ENCODE results near the gene TSPAN9. TPM values are rescaled to one million over a fixed set of nuclear protein-coding genes. Genes with fewer than 3 reads are reported as not detected.

TSPAN9 gene
- polyA plus RNA-seq, 3 donors = 10.5 to 29.7 (median 25.6) TPM

DNA sequence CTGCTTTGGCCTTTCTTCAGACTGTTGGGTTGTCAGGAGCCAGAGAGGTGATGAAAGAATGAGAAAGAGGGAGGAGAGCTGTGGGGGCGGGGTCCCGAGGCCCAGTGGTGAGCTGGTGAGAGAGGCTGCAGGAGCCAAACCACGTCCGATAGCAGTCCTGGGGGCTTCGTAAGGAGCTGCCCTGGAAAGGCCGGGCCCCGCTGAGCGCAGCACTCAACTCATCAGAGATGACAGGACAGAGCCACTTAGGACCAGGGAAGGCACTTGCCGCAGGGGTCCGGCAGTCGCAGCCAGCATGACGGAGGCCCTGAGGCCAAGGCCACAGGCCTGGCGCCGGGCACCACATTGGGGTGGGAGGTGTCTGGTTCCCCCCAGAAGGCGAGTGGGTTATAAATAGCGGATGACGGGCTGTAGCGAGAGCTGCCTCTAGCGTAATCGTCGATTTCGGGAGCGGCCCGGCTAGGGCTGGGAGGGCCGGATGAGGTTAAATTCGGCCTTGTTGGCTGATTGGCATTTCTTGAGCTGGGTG is 179.0 kb downstream of the TSPAN9 start:
- WGBS, 3 donors = 94 to 96% (median 95%) methylated on average over 26 of the region's 26 CpGs
- H3K27ac ChIP-seq (ENCODE audit: low read depth, low read length) = no peak overlapping the region

DNA sequence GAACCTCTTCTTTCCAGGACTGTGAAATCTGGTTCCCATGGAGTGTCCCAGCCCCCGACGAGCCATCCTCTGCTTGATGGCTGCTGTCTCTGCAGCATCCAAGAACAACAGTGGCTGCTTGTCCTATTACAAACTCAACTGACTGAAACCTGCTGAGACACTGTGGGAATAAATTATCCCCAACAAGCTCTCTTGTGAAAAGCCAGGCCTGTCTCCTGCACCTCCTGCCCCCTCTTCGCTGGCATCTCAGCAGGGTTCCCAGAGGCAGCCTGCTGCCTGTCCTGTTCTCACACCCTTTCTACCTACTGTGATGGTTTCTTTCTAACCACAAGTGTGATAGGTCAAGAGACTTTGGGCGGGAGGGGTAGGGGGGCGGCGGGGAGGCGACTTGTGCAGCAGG is 180.2 kb downstream of the TSPAN9 start:
- WGBS, 3 donors = 81 to 93% (median 86%) methylated on average over 7 of the region's 7 CpGs
- no peak overlapping the region for H3K27ac ChIP-seq (ENCODE audit: low read depth, low read length)

DNA sequence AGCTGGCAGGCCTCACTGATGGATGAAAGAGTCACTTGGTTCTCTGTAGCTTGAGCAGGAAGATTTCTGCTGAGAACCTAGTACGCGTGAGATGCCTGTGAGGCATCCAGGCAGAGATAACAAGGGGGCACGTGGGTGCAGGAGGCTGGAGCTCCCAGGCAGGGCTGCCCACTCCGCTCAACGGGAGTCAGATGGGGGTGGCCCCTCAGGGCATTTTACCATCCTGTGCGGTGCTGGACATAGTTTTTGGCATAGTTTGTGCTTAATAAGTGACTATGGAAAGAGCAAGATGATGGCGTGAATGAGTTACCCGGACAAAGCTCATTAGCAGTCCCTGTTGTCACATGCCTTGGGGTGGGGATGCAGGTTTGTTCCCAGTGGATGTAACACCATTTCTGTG is 182.8 kb downstream of the TSPAN9 start:
- WGBS, 3 donors = 73 to 93% (median 91%) methylated on average over 8 of the region's 8 CpGs
- no peak overlapping the region for H3K27ac ChIP-seq (ENCODE audit: low read depth, low read length)

DNA sequence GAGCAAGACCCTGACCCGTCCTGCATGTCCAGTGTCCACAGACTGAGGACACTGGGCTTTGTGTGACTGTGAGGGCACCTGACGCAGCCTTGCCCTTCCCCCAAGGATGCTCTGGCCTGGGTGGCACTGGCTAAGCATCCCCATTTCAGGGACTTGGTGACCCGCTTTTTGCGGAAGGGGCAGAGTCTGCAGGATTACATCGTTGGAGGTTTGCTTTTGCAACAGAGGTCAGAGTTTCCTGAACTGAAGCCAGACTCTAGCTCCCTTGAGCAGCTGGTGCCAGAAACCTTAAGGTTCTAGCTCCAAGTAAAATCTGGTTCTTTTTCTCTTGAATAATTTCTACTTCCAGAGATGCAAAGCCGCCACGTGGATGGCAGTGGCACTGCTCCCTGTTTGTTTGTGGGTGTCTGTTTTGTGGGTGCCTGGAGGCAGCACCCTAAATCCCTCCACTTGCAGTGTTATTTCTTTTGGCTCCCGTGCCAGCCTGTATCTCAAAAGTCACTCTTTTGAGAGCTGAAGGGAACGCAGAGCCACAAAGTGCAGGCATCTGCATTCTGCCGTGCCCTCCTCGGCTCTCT is 184.7 kb downstream of the TSPAN9 start:
- WGBS, 3 donors = 57 to 75% (median 60%) methylated on average over 11 of the region's 11 CpGs
- H3K27ac ChIP-seq (ENCODE audit: low read depth, low read length) = no peak overlapping the region

DNA sequence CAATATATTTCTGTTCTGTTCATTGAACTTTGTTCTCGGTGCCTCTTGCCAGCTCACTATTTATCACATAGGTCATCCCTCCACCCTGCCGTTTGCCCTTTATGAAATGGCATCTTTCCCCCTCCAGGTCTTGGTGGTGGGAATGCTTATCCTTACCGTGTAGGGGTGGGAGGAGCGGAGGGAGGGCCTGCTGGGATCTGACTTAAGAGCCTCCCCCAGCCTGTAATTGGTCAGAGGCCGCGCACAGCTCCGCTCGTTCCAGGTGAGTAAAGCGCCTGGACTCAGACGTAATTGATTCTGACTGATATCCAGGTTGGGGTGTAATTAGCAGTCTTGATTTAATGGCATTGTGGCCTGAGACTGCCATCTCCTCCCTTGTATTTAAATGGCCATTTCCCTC is 185.3 kb downstream of the TSPAN9 start:
- WGBS, 3 donors = 75 to 82% (median 80%) methylated on average over 10 of the region's 10 CpGs
- no peak overlapping the region for H3K27ac ChIP-seq (ENCODE audit: low read depth, low read length)

DNA sequence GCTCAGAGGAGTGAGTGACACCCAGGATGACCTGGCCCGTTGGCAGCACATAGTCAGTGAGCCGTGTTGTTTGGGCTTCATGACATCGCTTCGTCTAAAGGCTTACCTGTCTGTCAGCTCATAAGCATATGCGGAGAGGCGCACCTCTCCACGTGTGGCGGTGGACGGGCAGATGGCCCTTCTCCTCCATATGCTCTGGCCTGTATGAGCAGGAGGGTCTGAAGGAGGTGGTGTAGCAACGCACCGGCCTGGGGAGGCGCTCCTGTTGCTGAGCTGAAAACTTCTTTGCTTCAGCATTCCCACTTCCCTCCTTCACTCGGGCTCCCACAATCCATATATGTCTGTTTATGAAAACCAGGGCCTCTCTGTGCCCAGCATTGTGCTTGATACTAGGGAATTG is 186.1 kb downstream of the TSPAN9 start:
- H3K27ac ChIP-seq (ENCODE audit: low read depth, low read length) = no peak overlapping the region
- WGBS, 3 donors = 90 to 95% (median 94%) methylated on average over 13 of the region's 13 CpGs

DNA sequence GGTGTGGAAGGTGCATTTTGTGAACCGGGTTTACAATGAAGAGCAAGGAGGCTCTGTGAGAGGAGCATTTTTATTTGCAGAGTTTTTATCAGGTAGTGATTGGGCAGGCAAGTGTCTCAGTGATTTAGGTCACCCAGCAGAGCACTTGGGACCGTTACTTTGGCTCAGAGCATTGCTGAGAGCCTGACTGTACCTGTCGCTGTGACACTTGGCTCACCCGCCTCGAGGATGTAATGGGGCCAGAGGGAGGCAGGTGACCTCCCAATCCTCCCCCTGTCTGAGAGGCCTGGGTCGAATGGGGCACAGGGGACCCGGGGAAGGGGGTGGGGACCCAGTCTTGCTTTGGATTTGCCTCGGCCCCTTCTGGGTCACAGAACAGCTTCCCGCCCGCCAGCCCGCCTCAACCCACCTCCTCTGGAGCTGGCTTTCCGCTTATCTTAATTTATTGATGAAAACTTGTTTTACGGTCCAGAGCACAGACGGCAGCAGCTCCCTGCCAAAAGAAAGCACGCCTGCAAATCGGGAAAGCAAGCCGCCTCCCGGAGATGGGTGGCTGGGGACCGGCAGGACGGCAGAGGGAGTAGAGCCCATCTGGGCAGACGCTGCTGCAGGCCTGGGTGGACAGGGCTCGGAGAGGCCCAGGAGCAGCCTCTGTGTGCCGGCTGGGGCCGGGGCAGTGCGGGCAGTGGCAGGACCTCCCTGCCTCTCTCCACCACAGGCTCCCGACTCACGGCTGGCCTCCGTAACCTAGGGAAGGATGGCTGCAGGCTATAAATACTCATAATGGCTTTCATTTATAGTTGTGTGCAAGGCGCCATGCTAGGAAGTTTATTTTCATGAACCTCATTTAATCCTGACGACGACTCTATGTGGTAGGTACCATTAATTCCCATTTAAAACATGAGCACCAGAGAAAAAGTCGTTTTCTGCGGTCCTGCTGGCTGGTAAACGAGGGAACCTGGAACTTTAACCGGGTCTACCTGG is 187.1 kb downstream of the TSPAN9 start:
- WGBS, 3 donors = 76 to 85% (median 80%) methylated on average over 35 of the region's 35 CpGs
- no peak overlapping the region for H3K27ac ChIP-seq (ENCODE audit: low read depth, low read length)

DNA sequence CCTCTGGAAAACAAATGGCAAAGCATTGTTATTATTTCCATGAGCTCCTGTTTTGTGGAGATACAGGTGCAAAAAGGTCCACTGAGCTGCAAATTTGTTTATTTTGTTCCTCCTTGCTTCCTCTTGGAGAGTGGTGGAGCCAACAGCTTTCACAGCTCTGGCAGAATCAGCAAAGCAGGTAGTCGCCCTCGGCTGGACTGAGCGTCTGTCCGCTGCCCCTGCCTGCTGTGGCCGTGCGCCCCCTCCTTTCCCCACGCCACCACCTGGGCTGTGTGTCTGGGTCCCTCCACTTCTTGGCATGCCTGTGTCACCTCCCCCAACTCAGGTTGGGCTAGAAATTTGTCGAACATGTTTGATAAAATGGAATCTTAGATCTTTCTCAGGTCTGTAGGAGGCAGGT is 188.2 kb downstream of the TSPAN9 start:
- WGBS, 3 donors = 92 to 95% (median 93%) methylated on average over 8 of the region's 8 CpGs
- H3K27ac ChIP-seq (ENCODE audit: low read depth, low read length) = no peak overlapping the region

DNA sequence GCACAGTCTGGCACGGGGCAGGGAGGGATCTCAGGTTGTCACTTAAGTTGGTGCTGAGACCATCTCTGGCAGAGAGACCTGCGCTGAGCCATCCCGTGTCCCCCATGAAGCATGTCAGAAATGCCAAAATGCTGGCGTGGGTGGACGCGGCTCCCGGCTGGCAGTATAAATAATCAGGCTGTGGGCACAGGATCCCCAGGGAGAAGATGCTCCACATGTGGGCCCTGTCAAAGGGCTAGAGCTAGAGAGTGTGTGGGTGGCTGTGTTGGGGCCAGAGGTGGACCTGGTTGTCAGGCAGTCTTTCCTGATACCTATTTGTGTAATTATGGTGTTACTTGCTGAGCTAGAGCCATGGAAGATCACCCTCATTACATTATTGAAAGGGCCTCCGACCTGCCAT is 189.5 kb downstream of the TSPAN9 start:
- 81 to 93% (median 91%) methylated on average over 8 of the region's 8 CpGs for WGBS, 3 donors
- no peak overlapping the region for H3K27ac ChIP-seq (ENCODE audit: low read depth, low read length)

DNA sequence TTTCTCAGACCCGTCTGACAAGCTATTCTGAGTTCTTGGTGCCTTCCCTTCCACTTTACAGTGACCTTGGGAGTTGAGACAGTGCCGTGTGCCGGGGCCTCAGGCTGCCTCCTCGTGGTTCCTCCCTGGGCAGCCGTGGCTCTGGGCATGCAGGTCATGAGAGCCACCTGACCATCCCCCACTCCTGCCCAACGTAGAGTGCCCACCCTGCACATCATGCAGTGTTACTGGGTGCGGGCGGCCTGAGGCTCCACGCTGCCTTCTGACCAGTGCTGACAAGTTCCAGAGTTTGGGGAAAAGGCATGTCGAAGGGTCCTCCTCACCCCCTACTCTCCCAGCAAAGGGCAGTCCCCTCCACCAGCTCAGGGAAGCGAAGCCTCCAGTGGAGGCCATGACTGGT is 190.5 kb downstream of the TSPAN9 start:
- WGBS, 3 donors = 73 to 79% (median 78%) methylated on average over 11 of the region's 11 CpGs
- H3K27ac ChIP-seq (ENCODE audit: low read depth, low read length) = no peak overlapping the region

DNA sequence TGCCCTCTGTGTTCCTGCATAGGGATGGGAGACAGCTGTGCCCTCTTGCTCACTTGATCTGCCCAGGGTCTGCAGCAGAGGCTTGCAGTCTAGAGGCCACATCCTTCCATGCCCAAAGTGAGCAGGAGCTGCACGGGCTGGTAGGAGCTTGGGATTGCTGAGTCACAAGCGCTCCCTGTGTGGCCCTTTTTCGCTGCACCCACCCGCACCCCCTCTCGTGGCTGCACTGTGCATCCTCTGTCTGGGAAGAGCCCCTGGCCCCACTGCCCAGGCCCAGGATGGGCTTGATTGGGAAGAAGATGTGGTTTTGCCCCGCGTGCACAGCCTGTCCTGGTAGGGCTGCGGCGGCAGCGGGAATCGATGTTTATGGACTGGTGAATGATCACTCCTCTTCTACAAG is 192.4 kb downstream of the TSPAN9 start:
- 75 to 86% (median 82%) methylated on average over 11 of the region's 11 CpGs for WGBS, 3 donors
- H3K27ac ChIP-seq (ENCODE audit: low read depth, low read length) = no peak overlapping the region

DNA sequence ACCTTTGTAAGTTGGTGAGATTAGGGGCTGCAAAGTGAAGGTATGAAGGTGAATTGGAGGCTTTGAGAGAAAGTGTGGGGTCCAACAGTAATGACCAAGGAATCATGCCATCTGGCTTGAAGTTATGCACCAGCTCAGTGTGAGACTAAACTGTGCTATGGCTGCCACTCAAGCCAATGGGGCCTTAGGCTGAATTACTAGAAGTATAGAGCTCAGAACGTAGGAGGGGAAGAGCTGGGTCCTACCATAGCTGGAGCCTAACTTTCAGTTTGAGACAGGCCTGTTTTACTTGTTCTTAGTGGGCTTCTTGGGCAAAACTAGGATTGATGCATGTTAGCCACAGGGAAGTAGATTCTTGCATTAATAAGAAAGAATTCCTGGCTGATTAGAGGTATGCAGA is 194.0 kb downstream of the TSPAN9 start:
- WGBS, 3 donors = 83 to 91% (median 87%) methylated on average over 1 of the region's 1 CpG
- no peak overlapping the region for H3K27ac ChIP-seq (ENCODE audit: low read depth, low read length)

DNA sequence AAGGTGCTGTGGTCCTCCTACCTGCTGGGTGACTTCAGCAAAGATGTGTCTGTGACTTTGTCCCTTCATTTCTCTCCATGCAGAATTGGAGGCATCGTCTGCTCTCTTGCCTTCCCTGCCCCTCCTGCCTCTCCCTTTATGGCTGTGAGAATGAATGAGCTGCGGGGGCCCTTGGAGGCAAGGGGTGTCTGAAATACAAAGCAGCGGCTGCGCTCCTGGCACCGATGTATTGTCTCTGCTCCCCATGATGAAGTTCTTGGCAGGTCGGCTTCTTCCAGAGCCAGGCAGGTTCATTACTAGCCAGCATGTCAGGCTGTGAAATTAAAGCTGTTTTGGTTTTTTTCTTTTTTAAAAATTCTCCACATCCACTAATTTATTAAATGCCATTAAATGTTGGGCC is 194.5 kb downstream of the TSPAN9 start:
- WGBS, 3 donors = 79 to 84% (median 84%) methylated on average over 6 of the region's 6 CpGs
- no peak overlapping the region for H3K27ac ChIP-seq (ENCODE audit: low read depth, low read length)

DNA sequence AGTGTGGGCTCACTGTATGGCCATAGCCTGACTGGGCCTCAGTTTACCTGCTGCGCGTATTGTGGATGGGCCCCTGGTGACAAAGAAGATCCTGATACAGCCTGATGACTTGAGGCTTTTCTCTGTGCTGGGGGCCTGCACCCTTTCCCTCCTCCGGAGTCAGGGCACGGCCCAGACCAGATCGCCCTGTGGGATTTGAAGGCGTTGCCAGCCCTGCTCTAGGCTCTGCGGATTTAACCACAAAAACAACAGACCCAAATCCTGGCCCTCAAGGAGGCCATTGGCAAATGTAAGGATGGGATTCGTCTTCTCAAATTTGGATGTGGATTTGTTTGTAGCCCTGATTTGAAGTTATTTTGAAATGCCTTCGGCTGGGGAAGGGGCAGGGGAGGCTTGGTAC is 195.8 kb downstream of the TSPAN9 start:
- 89 to 93% (median 90%) methylated on average over 9 of the region's 9 CpGs for WGBS, 3 donors
- H3K27ac ChIP-seq (ENCODE audit: low read depth, low read length) = no peak overlapping the region

DNA sequence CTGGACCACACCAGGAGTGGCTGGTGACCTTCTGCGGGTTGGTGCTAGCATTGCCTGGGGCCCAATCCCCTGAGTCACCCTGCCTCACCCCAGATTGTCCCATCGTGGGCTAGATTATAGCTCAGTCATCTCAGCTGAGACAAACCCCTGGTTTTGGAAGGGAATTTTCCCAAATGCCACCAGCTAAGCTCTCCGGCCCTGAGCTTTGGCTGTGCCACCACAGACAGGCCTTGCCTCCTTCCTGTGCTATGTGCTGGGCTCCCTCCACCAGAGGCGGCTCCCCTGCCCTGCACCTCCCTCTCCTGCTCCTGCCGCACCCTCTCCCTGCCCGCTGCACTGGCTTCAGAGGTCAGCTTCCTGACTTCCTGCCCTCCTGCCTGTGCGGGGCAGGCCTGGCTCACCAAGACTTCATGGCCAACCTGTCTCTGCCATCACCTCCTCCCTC is 196.3 kb downstream of the TSPAN9 start:
- no peak overlapping the region for H3K27ac ChIP-seq (ENCODE audit: low read depth, low read length)
- WGBS, 3 donors = 62 to 79% (median 70%) methylated on average over 7 of the region's 7 CpGs

DNA sequence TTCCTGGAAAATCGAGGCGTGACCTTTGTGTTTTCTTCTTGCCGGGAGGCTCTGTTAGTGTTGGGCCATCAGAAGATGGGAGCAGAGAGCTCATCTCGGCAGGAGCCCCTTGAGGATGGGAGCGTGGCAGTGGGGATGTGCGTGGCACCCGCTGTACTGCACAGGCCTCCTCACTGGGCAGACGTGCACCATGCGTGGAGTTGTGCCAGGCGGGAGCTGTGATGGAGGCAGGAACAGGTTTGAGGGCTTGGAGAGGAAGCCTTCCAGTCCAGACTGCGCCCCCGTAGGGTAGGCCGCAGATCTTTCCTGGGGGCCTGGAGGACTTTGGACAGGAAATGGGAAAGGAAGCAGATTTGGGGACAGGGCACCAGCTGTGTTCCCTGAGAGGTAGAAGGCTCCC is 197.5 kb downstream of the TSPAN9 start:
- H3K27ac ChIP-seq (ENCODE audit: low read depth, low read length) = no peak overlapping the region
- 66 to 81% (median 71%) methylated on average over 13 of the region's 13 CpGs for WGBS, 3 donors

DNA sequence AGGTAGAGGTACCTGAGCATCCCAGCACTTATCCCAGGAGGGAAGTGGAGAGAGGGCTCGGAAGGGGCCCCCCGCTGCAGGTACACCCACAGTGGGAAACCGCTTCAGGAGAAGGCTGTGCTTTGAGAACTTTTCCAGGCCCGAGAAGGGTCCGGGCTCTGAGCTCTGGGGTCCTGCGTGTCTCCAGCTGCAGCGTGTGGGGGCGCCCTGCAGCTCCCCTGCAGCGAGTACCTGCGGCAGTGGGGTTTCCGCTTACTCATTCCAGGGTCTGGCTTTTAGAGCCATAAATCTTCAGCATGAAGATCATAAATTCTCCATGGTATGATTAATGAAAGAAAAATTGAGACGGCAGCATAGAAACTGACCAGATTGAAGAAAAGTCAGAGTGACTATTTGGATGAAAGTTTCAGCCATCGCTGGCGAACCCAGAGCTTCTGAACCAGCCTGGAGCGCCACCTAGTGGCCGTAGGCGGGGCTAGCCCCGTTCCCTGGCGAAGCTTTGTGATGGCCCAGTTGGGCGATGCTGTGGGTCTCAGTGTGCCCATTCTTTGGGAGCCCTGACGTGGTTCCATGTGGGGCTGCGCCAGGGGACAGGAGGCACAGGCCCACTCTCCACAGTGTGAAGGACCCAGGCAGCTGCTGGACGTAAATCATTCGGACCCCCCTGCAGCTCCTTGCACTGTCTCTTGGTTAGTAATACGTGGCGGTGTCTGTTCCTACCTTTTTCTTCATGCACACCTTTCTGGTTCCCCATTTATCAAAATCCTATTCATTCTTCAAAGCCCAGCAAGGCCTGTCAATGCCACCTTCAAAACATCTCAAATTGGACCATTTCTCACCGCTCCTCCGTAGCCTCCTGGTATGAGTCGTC is 198.2 kb downstream of the TSPAN9 start:
- H3K27ac ChIP-seq (ENCODE audit: low read depth, low read length) = no peak overlapping the region
- 45 to 49% (median 46%) methylated on average over 29 of the region's 29 CpGs for WGBS, 3 donors

DNA sequence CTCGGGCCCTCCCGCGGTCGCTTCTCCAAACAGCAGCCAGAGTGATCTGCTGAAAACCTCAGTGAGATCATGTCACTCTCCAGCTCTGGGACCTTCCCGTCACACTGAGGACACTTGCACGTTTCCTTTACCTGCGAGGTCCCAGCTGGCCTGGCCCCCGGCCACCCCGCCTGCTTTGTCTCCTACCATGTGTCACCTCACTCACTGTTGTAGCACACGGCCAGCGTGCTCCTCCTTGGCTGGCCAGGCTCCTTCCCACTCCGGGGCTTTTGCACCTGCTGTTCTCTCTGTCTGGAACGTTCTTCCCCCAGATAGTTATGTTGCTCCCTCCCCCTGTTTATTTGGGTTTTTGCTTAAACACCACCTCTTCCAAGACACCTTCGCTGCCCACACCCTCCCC is 199.0 kb downstream of the TSPAN9 start:
- 85 to 91% (median 88%) methylated on average over 14 of the region's 14 CpGs for whole genome bisulfite sequencing, 3 donors
- no peak overlapping the region for H3K27ac ChIP-seq (ENCODE audit: low read depth, low read length)
